Measurements from ENCODE around the gene GPANK1.

Gene GPANK1

DNA sequence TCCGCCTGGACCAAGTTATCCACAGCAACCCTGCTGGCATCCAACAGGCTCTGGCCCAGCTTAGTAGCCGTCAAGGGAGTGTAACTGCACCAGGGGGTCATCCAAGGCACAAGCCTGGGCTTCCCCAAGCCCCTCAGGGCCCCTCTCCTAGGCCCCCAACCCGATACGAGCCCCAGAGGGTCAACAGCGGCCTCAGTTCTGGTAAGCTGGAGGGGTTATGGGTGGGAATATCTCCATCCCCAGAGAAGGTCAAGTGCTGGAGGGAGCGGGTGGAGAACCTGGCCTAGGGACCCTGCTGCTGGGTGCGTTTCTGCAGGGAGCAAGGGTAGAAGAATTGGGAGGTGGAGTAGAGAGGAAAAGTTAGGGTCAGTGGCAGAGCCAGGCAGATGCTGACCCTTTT is 31.4 kb downstream of the GPANK1 start:
- FAIRE-seq = no peak
- no peak for DNase-seq (ENCODE audit: insufficient read length, low spot score)
- TF ChIP-seq POU2F2 (IDR thresholded peaks at IDR 0.05; ENCODE audit: low read depth, low read length) (no peak), POLR2A (IDR thresholded peaks at IDR 0.05; ENCODE audit: low read depth, low read length) (peak; percentile 35; the same call in 1 of the 2 replicates)

DNA sequence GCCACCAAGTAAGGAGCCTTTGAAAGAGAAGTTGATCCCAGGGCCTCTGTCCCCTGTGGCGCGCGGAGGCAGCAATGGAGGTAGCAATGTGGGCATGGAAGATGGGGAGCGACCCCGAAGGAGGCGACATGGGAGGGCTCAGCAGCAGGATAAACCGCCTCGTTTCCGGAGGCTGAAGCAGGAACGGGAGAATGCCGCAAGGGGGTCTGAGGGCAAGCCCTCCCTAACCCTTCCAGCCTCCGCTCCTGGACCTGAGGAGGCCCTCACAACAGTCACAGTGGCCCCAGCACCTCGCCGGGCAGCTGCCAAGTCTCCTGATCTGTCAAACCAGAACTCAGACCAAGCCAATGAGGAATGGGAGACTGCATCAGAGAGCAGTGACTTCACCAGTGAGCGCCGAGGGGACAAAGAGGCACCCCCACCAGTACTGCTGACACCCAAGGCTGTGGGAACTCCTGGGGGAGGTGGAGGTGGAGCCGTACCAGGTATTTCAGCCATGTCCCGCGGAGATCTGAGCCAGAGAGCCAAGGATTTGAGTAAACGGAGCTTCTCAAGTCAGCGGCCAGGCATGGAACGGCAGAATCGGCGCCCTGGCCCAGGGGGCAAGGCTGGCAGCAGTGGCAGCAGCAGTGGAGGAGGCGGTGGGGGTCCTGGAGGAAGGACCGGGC is 32.4 kb downstream of the GPANK1 start:
- no peak for FAIRE-seq
- TF ChIP-seq POLR2A (IDR thresholded peaks at IDR 0.05; ENCODE audit: low read depth, low read length) = peak; percentile 62
- TF ChIP-seq SPI1 (IDR thresholded peaks at IDR 0.05; ENCODE audit: low read depth, low read length) = no peak
- peak; percentile 61; the same call in 1 of the 2 replicates for TF ChIP-seq POLR2AphosphoS5 (IDR thresholded peaks at IDR 0.05; ENCODE audit: low read depth, low read length)
- no peak for DNase-seq (ENCODE audit: insufficient read length, low spot score)

DNA sequence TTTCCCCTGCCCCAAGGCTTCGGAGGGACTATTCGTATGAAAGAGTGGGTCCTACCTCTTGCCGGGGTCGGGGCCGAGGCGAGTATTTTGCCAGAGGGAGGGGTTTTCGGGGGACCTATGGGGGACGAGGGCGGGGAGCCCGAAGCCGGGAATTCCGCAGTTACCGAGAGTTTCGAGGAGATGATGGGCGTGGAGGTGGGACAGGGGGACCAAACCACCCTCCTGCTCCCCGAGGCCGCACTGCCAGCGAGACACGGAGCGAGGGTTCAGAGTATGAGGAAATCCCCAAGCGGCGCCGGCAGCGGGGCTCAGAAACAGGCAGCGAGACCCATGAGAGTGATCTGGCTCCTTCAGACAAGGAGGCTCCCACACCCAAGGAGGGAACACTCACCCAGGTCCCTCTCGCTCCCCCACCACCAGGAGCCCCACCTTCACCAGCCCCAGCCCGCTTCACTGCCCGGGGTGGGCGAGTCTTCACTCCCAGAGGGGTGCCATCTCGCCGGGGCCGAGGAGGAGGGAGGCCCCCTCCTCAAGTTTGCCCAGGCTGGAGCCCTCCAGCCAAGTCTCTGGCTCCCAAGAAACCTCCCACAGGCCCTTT is 33.0 kb downstream of the GPANK1 start:
- FAIRE-seq (no peak), DNase-seq (ENCODE audit: insufficient read length, low spot score) (no peak)
- TF ChIP-seq SPI1 (IDR thresholded peaks at IDR 0.05; ENCODE audit: low read depth, low read length) (no peak), POLR2A (IDR thresholded peaks at IDR 0.05; ENCODE audit: low read depth, low read length) (0 out of 2 replicates have a peak, but pooled peaks have one; percentile 11), POLR2AphosphoS5 (IDR thresholded peaks at IDR 0.05; ENCODE audit: low read depth, low read length) (0 out of 2 replicates have a peak, but pooled peaks have one; percentile 17)

DNA sequence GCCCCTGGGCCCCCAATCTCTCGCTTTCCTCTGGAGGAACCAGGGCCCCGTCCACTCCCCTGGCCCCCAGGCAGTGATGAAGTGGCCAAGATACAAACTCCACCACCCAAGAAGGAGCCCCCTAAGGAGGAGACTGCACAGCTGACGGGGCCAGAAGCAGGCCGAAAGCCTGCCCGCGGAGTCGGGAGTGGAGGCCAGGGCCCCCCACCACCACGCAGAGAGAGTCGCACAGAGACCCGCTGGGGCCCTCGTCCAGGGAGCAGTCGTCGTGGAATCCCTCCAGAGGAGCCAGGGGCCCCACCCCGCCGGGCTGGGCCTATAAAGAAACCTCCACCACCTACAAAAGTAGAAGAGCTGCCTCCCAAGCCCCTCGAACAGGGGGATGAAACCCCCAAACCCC is 33.6 kb downstream of the GPANK1 start:
- TF ChIP-seq TAF1 (IDR thresholded peaks at IDR 0.05; ENCODE audit: low read depth, low read length) (no peak), POU2F2 (IDR thresholded peaks at IDR 0.05; ENCODE audit: low read depth, low read length) (no peak), POLR2A (IDR thresholded peaks at IDR 0.05; ENCODE audit: low read depth, low read length) (no peak), POLR2AphosphoS5 (IDR thresholded peaks at IDR 0.05; ENCODE audit: low read depth, low read length) (no peak), SPI1 (IDR thresholded peaks at IDR 0.05; ENCODE audit: low read depth, low read length) (no peak), PAX5 (IDR thresholded peaks at IDR 0.05; ENCODE audit: insufficient read depth, low read length, severe bottlenecking) (no peak)
- DNase-seq (ENCODE audit: insufficient read length, low spot score) = no peak
- FAIRE-seq = no peak

DNA sequence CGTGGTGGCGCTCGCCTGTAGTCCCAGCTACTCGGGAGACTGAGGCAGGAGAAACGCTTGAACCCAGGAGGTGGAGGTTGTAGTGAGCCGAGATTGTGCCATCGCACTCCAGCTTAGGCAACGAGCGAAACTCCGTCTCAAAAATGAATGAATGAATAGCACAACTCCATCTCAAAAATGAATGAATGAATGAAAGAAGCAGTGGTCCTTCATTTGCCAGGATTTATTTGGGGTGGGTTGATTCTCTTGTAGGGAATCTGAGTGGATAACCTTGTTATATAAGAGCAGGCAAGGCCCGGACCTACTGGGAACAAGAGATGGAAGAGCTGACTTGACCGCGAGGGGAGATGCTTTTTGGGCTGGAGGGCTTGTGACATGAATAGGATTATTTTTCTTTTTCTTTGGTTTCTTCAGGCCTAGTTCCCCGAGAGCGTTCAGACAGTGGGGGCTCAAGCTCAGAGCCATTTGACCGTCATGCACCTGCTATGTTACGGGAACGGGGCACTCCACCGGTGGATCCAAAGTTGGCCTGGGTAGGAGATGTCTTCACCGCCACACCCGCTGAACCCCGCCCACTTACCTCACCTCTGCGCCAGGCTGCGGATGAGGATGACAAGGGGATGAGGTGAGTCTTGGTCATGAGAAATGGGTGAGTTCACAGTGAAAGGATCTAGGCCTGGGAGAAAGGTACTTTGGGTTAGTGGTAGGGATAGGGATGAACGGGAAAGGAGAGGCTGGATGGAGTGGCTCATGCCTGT is 34.4 kb downstream of the GPANK1 start:
- DNase-seq (ENCODE audit: insufficient read length, low spot score) = no peak
- TF ChIP-seq POU2F2 (IDR thresholded peaks at IDR 0.05; ENCODE audit: low read depth, low read length) (0 out of 2 replicates have a peak, but pooled peaks have one; percentile 12), TAF1 (IDR thresholded peaks at IDR 0.05; ENCODE audit: low read depth, low read length) (no peak), PAX5 (IDR thresholded peaks at IDR 0.05; ENCODE audit: insufficient read depth, low read length, severe bottlenecking) (no peak), POLR2A (IDR thresholded peaks at IDR 0.05; ENCODE audit: low read depth, low read length) (no peak; the same call in 1 of the 2 replicates), POLR2AphosphoS5 (IDR thresholded peaks at IDR 0.05; ENCODE audit: low read depth, low read length) (0 out of 2 replicates have a peak, but pooled peaks have one; percentile 49), SPI1 (IDR thresholded peaks at IDR 0.05; ENCODE audit: low read depth, low read length) (no peak)
- FAIRE-seq = no peak

DNA sequence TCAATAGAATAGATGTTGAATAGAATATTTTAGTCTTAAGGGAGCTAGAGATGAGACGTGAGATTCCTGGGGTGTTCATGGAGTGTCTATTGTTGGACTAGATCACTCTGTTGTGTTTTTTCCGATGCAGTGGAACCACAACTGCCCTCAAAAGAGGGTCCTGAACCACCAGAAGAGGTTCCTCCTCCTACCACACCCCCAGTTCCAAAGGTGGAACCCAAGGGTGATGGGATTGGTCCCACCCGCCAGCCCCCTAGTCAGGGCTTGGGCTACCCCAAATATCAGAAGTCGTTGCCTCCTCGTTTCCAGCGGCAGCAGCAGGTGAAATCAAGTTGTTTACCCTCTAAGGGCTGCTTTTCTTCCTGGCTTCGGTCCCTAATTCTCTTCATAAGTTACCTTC is 35.8 kb downstream of the GPANK1 start:
- FAIRE-seq (no peak), DNase-seq (ENCODE audit: insufficient read length, low spot score) (no peak)
- peak; percentile 49; the same call in 1 of the 2 replicates for TF ChIP-seq POLR2A (IDR thresholded peaks at IDR 0.05; ENCODE audit: low read depth, low read length)
- TF ChIP-seq POLR2AphosphoS5 (IDR thresholded peaks at IDR 0.05; ENCODE audit: low read depth, low read length) = no peak

DNA sequence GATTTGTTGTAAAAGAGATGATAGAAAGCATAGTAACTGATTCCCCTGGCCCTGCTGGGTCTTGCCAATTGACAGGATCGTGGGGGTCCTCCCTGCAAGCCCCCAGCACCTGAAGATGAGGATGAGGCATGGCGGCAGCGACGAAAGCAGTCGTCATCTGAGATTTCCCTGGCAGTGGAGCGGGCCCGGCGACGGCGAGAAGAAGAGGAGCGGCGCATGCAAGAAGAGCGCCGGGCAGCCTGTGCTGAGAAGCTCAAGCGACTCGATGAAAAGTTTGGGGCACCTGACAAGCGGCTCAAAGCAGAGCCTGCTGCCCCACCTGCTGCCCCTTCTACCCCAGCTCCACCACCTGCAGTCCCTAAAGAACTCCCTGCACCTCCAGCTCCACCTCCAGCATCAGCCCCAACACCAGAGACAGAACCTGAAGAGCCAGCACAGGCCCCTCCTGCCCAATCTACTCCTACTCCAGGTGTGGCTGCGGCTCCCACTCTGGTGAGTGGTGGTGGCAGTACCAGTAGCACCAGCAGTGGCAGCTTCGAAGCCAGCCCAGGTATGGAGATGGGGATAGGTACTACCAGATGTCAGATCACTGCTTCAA is 37.0 kb downstream of the GPANK1 start:
- no peak for FAIRE-seq
- TF ChIP-seq POLR2A (IDR thresholded peaks at IDR 0.05; ENCODE audit: low read depth, low read length) (peak; percentile 33; the same call in 1 of the 2 replicates), SPI1 (IDR thresholded peaks at IDR 0.05; ENCODE audit: low read depth, low read length) (no peak), POU2F2 (IDR thresholded peaks at IDR 0.05; ENCODE audit: low read depth, low read length) (no peak), TAF1 (IDR thresholded peaks at IDR 0.05; ENCODE audit: low read depth, low read length) (no peak), PAX5 (IDR thresholded peaks at IDR 0.05; ENCODE audit: insufficient read depth, low read length, severe bottlenecking) (no peak), POLR2AphosphoS5 (IDR thresholded peaks at IDR 0.05; ENCODE audit: low read depth, low read length) (0 out of 2 replicates have a peak, but pooled peaks have one; percentile 39)

DNA sequence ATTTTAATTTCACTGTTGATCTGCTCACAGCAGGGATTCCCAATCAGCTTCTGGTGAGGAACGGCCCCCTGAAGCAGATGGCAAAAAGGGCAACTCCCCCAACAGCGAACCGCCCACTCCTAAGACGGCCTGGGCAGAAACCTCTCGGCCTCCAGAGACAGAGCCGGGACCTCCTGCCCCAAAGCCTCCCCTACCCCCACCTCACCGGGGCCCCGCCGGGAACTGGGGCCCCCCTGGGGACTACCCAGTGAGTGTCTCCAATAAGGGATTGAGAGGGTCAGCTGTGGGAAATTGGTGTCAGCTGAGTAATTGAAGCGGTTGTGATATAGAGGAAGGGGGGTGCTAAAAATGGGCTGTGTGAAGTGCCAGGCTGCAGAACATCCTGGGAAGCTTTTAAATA is 37.8 kb downstream of the GPANK1 start:
- DNase-seq (ENCODE audit: insufficient read length, low spot score) (no peak), FAIRE-seq (no peak)
- TF ChIP-seq SPI1 (IDR thresholded peaks at IDR 0.05; ENCODE audit: low read depth, low read length) (no peak), POLR2A (IDR thresholded peaks at IDR 0.05; ENCODE audit: low read depth, low read length) (no peak), TAF1 (IDR thresholded peaks at IDR 0.05; ENCODE audit: low read depth, low read length) (no peak), PAX5 (IDR thresholded peaks at IDR 0.05; ENCODE audit: insufficient read depth, low read length, severe bottlenecking) (no peak), POLR2AphosphoS5 (IDR thresholded peaks at IDR 0.05; ENCODE audit: low read depth, low read length) (no peak), POU2F2 (IDR thresholded peaks at IDR 0.05; ENCODE audit: low read depth, low read length) (no peak)

More for the DNA sequence above, 37.0 kb downstream of the GPANK1 start:
- DNase-seq (ENCODE audit: insufficient read length, low spot score) = no peak

DNA sequence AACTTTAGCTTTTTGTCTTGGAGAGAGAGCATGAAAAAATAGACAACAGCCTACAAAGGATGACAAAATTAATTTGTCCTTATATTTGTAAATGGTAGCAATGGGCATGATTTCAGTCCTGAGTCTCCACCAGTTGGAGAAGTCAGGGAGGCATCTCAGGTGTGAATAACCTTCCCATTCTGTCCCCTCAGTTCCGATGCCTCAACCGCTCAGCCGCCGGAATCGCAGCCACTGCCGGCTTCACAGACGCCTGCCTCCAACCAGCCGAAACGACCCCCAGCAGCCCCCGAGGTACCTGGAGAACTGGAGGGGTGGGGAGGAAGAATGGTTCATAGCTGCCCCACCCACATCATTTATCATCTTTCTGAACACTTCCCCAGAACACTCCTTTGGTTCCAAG is 40.7 kb downstream of the GPANK1 start:
- DNase-seq (ENCODE audit: insufficient read length, low spot score) (no peak), FAIRE-seq (no peak)
- TF ChIP-seq POLR2A (IDR thresholded peaks at IDR 0.05; ENCODE audit: low read depth, low read length) (no peak), POLR2AphosphoS5 (IDR thresholded peaks at IDR 0.05; ENCODE audit: low read depth, low read length) (no peak), PAX5 (IDR thresholded peaks at IDR 0.05; ENCODE audit: insufficient read depth, low read length, severe bottlenecking) (no peak), POU2F2 (IDR thresholded peaks at IDR 0.05; ENCODE audit: low read depth, low read length) (no peak), TAF1 (IDR thresholded peaks at IDR 0.05; ENCODE audit: low read depth, low read length) (no peak), SPI1 (IDR thresholded peaks at IDR 0.05; ENCODE audit: low read depth, low read length) (no peak)
